Thoracic aorta (tissue), 2 donors: ENCODE results near the gene NDFIP1. TPM values are rescaled to one million over a fixed set of nuclear protein-coding genes. Genes with fewer than 3 reads are reported as not detected.
"Not testable (repeated sequence)": the region's sequence is repeated elsewhere in the genome, so short reads cannot be mapped to it uniquely, and the experiment has no call there.

Experiments
- ATAC-seq: fragments of 150-250 bp; one replicate; pipeline ENCODE4 v1.8.0; 2017; ENCODE audit warnings: low read depth; ENCODE audit not compliant: insufficient number of reproducible peaks, low FRiP score
- DNase-seq: peaks from one replicate; pipeline ENCODE4 v3.0.0-alpha.2; 2020; ENCODE audit warnings: low spot score
- H3K27ac ChIP-seq, 2 donors: fragments of 200-600 bp; sonication (generic); 1 replicate in 1 of 2; 2 replicates in 1 of 2; pipeline ENCODE4 v1.5.1; 2016; ENCODE audit warnings: mild to moderate bottlenecking in 2 of 2, moderate library complexity in 2 of 2
- H3K27me3 ChIP-seq: fragments of 200-600 bp; sonication (generic); replicated peaks from 2 replicates; pipeline ENCODE4 v1.6.0; 2016; ENCODE audit warnings: mild to moderate bottlenecking; ENCODE audit not compliant: insufficient read depth
- H3K36me3 ChIP-seq: fragments of 200-600 bp; sonication (generic); one replicate; pipeline ENCODE4 v1.5.1; 2016
- H3K4me1 ChIP-seq, 2 donors: fragments of 200-600 bp; sonication (generic); 1 replicate in 1 of 2; 2 replicates in 1 of 2; pipeline versions ENCODE4 v1.5.1 to v1.6.0; 2016; ENCODE audit warnings: low read depth in 2 of 2, mild to moderate bottlenecking in 1 of 2; ENCODE audit not compliant: control insufficient read depth in 1 of 2
- H3K4me3 ChIP-seq: fragments of 200-600 bp; sonication (generic); 2 replicates; pipeline ENCODE4 v1.5.1; 2016; ENCODE audit warnings: mild to moderate bottlenecking
- H3K9me3 ChIP-seq: fragments of 200-600 bp; sonication (generic); 2 replicates; pipeline ENCODE4 v1.5.1; 2016
- total RNA-seq, 2 donors: library from RNA; depleted of rRNA; stranded (reverse); fragments of >200 nt; gene quantifications; one replicate each; pipeline versions ENCODE4 v1.1.0 to v1.2.3, GENCODE V29; 2016
- TF ChIP-seq, protein P1 (sequence below): fragments of 200-600 bp; sonication (generic); IDR thresholded peaks from one replicate; pipeline ENCODE4 v1.5.1; 2019; ENCODE audit warnings: antibody characterized with exemption

NDFIP1 gene
- total RNA-seq, 2 donors from 2014 or later: 102 to 134 TPM

DNA sequence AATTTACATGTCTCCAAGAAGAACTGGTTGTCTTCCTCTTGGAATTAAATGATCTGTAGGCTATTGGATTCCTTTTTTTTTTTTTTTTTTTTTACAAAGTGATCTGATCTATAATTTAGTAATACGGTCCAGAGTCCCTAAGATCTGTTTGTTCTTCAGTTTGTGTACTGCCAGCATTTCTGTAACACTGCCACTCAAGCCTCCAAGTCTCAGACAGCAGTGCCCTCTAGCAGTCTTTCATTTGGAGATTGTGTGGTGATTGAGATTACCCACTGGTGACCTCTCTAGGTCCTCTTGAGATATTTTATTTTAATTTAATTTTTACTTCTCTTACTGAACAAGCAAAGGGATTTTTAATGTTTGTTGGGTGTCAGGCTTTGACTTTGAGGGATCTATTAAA, 40.8 kb downstream of the NDFIP1 start:
- TF ChIP-seq, protein P1, sequence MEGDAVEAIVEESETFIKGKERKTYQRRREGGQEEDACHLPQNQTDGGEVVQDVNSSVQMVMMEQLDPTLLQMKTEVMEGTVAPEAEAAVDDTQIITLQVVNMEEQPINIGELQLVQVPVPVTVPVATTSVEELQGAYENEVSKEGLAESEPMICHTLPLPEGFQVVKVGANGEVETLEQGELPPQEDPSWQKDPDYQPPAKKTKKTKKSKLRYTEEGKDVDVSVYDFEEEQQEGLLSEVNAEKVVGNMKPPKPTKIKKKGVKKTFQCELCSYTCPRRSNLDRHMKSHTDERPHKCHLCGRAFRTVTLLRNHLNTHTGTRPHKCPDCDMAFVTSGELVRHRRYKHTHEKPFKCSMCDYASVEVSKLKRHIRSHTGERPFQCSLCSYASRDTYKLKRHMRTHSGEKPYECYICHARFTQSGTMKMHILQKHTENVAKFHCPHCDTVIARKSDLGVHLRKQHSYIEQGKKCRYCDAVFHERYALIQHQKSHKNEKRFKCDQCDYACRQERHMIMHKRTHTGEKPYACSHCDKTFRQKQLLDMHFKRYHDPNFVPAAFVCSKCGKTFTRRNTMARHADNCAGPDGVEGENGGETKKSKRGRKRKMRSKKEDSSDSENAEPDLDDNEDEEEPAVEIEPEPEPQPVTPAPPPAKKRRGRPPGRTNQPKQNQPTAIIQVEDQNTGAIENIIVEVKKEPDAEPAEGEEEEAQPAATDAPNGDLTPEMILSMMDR: no peak
- no peak for ATAC-seq
- peaks cover 34% of the 10 kb centered on the region for H3K36me3 ChIP-seq

DNA sequence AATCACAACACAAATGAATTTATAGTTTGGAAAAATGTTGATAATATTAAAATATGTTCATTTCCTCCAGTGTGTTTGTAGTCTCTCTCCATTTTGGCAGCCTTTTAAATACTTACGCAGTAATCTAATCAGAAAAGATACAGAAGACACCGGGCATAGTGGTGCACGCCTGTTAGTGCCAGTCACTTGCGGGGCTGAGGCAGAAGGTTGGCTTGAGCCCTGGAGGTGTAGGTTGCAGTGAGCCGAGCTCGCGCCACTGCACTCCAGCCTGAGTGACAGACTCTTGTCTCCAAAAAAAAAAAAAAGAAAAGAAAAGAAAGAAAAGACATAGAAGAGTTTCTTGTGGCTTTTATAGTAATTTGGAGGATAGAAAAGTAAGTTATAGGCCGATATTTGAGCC, 41.9 kb downstream of the NDFIP1 start:
- Histone ChIP-seq H3K4me3 (no peak overlapping the region), H3K27me3 (no peaks in the 10 kb centered on the region), H3K9me3 (no peaks in the 10 kb centered on the region), H3K36me3 (peaks cover 26% of the 10 kb centered on the region), H3K27ac (no peak overlapping the region), H3K4me1 (no peaks in the 10 kb centered on the region)
- ATAC-seq: no peak
- TF ChIP-seq, protein P1: no peak
- no peak for DNase-seq

More for the DNA sequence above, 40.8 kb downstream of the NDFIP1 start:
- Histone ChIP-seq H3K4me3 (no peak overlapping the region), H3K27me3 (no peaks in the 10 kb centered on the region), H3K9me3 (no peaks in the 10 kb centered on the region), H3K27ac (no peak overlapping the region), H3K4me1 (no peaks in the 10 kb centered on the region)
- DNase-seq: no peak

DNA sequence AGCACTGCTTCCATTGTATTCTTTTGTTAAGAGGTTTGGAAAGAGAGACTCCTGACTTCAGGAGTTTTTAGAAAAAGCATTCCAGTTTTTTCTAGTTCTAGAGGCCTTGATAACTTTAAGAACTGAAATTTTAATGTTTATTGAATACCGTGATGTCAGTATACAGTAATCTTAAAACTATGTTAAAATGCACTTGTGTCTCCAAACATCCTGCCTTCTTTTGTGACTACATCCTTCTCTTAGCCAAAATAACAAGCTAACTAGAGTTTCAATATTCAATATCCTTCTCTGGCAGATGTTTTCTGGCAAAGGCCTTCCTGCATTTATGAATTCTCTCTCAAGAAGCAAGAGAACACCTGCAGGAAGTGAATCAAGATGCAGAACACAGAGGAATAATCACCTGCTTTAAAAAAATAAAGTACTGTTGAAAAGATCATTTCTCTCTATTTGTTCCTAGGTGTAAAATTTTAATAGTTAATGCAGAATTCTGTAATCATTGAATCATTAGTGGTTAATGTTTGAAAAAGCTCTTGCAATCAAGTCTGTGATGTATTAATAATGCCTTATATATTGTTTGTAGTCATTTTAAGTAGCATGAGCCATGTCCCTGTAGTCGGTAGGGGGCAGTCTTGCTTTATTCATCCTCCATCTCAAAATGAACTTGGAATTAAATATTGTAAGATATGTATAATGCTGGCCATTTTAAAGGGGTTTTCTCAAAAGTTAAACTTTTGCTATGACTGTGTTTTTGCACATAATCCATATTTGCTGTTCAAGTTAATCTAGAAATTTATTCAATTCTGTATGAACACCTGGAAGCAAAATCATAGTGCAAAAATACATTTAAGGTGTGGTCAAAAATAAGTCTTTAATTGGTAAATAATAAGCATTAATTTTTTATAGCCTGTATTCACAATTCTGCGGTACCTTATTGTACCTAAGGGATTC, 43.1 kb downstream of the NDFIP1 start:
- Histone ChIP-seq H3K27me3 (no peaks in the 10 kb centered on the region), H3K36me3 (peaks cover 16% of the 10 kb centered on the region), H3K27ac (no peak overlapping the region), H3K9me3 (no peaks in the 10 kb centered on the region), H3K4me1 (peaks cover 0 to 1% of the 10 kb centered on the region in 2 donors), H3K4me3 (no peak overlapping the region)
- TF ChIP-seq, protein P1: peak; percentile 78
- DNase-seq (no peak), ATAC-seq (peak; percentile 39)

DNA sequence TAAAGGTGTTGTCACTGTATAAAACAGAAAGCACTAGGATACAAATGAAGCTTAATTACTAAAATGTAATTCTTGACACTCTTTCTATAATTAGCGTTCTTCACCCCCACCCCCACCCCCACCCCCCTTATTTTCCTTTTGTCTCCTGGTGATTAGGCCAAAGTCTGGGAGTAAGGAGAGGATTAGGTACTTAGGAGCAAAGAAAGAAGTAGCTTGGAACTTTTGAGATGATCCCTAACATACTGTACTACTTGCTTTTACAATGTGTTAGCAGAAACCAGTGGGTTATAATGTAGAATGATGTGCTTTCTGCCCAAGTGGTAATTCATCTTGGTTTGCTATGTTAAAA, 43.8 kb downstream of the NDFIP1 start:
- H3K36me3 ChIP-seq: peaks cover 9% of the 10 kb centered on the region
- no peak overlapping the region for H3K4me3 ChIP-seq
- H3K9me3 ChIP-seq: no peaks in the 10 kb centered on the region
- DNase-seq (no peak), ATAC-seq (no peak)
- no peaks in the 10 kb centered on the region for H3K27me3 ChIP-seq
- peaks cover 0 to 7% of the 10 kb centered on the region in 2 donors for H3K4me1 ChIP-seq
- no peak overlapping the region for H3K27ac ChIP-seq
- TF ChIP-seq, protein P1: no peak

DNA sequence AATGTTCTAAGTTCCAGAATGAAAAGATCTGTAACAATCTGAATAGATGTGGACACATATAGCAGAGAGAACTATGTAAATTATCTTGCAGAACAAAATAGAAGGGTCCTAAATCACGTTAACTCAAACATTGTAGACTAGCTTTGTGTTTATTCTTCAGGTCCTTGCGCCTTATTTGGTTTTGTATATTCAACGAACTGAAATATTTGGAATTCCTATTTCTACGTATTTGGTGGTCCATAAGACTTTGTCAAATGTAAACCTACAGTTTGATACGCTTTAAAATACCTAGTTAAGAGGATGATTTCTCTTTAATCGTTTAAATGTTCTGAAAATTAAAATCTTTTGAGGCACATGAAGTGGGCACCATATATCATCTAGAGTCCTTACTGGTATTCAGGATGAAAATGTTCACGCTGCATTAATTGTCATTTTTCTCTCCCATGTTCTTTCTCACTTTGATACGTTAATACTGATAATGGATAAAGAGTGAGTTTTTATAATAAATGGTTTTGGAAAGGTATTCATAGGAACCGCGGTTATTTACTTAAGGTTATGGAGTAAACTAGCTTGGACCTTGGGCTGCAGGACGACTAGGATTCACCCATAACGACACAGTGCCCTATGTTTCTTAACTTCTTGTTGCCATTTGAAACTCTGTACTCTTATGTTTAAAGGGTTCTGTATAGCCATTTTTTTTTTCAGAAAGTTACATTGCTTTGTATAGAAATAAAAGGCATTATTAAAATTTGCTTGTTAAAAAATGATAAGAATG, 45.3 kb downstream of the NDFIP1 start:
- ATAC-seq: no peak
- Histone ChIP-seq H3K36me3 (peaks cover 10% of the 10 kb centered on the region), H3K27me3 (no peaks in the 10 kb centered on the region), H3K9me3 (no peaks in the 10 kb centered on the region), H3K4me1 (peaks cover 0 to 7% of the 10 kb centered on the region in 2 donors), H3K27ac (no peak overlapping the region), H3K4me3 (no peak overlapping the region)
- TF ChIP-seq, protein P1: no peak
- no peak for DNase-seq

DNA sequence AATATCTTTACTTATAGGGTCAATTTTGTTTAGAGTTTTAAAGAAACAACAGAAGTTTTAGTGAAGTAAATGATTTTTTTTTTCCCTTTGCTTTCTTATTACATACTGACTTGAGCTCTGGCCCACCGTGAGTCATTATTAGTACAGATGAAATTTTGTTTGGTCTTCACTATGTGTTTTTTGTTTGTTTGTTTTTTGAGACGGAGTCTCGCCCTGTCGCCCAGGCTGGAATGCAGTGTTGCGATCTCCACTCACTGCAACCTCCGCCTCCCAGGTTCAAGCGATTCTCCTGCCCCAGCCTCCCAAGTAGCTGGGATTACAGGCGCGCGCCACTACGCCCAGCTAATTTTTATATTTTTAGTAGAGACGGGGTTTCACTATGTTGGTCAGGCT, 45.9 kb downstream of the NDFIP1 start:
- not testable (repeated sequence) for ATAC-seq, DNase-seq

More for the DNA sequence above, 45.9 kb downstream of the NDFIP1 start:
- not testable (repeated sequence) for H3K4me1 ChIP-seq, H3K27ac ChIP-seq, H3K4me3 ChIP-seq, H3K36me3 ChIP-seq, H3K27me3 ChIP-seq, H3K9me3 ChIP-seq
